Esophagus squamous epithelium (tissue), 5 donors: ENCODE measurements around the gene CELA3B. TPM values are rescaled to one million over a fixed set of nuclear protein-coding genes. Genes with fewer than 3 reads are reported as not detected.
A peak's percentile ranks its signal among the peaks of the same experiment; 100 is the strongest.

Experiments
- DNase-seq: peaks from one replicate; lab custom pipeline; 2025; lab: John Stamatoyannopoulos, UW
- H3K27ac ChIP-seq, 4 donors: fragments of 200-600 bp; sonication (generic); one replicate each; pipeline ENCODE4 v1.5.1; 2016 to 2019; ENCODE audit warnings: mild to moderate bottlenecking in 1 of 4
- H3K27me3 ChIP-seq, 4 donors: fragments of 200-600 bp; sonication (generic); 1 replicate in 3 of 4; 2 replicates in 1 of 4; pipeline versions ENCODE4 v1.5.1 to v1.6.0; 2017 to 2021; ENCODE audit warnings: antibody characterized with exemption in 1 of 4
- H3K36me3 ChIP-seq, 3 donors: fragments of 200-600 bp; sonication (generic); one replicate each; pipeline ENCODE4 v1.5.1; 2016 to 2019
- H3K4me1 ChIP-seq, 3 donors: fragments of 200-600 bp; sonication (generic); one replicate each; pipeline ENCODE4 v1.5.1; 2017 to 2019
- H3K4me3 ChIP-seq, 4 donors: fragments of 200-600 bp; sonication (generic); 1 replicate in 3 of 4; 2 replicates in 1 of 4; pipeline ENCODE4 v1.5.1; 2016 to 2019; ENCODE audit warnings: mild to moderate bottlenecking in 2 of 4, moderate library complexity in 1 of 4
- H3K9me3 ChIP-seq, 3 donors: fragments of 200-600 bp; sonication (generic); one replicate each; pipeline ENCODE4 v1.5.1; 2016 to 2019
- POLR2A ChIP-seq, 4 donors: fragments of 450-650 bp; IDR thresholded peaks; one replicate each; pipeline ENCODE4 v1.6.1; 2017; ENCODE audit warnings: antibody characterized with exemption in 4 of 4, mild to moderate bottlenecking in 4 of 4, moderate library complexity in 3 of 4
- WGBS, 2 donors: methylation state at CpG; one replicate each; pipeline ENCODE4 v1.1.5; 2018; 5-methylcytosine and 5-hydroxymethylcytosine counted together
- intact Hi-C: fragments of 100-400 bp; cut with DNase I; formaldehyde crosslinking; loops from one replicate; pipeline ENCODE4 v1.15.0; 2022
- total RNA-seq, 4 donors: library from RNA; depleted of rRNA; stranded (reverse); fragments of >200 nt; gene quantifications; one replicate each; pipeline ENCODE4 v1.1.0, GENCODE V29; 2016
- TF ChIP-seq, protein P1 (sequence below), 6 experiments: fragments of 450-650 bp in 4 of 6; fragments of 200-600 bp in 2 of 6; sonication (generic) in 2 of 6; IDR thresholded peaks; one replicate each; pipeline ENCODE4 v1.5.1; 2016 to 2019; ENCODE audit warnings: antibody characterized with exemption in 6 of 6, mild to moderate bottlenecking in 4 of 6, moderate library complexity in 4 of 6
- donor health status: DM: yes; HTN: yes; CAD: no.

The CELA3B gene
- total RNA-seq, 4 donors from 2014 or later: not detected

DNA sequence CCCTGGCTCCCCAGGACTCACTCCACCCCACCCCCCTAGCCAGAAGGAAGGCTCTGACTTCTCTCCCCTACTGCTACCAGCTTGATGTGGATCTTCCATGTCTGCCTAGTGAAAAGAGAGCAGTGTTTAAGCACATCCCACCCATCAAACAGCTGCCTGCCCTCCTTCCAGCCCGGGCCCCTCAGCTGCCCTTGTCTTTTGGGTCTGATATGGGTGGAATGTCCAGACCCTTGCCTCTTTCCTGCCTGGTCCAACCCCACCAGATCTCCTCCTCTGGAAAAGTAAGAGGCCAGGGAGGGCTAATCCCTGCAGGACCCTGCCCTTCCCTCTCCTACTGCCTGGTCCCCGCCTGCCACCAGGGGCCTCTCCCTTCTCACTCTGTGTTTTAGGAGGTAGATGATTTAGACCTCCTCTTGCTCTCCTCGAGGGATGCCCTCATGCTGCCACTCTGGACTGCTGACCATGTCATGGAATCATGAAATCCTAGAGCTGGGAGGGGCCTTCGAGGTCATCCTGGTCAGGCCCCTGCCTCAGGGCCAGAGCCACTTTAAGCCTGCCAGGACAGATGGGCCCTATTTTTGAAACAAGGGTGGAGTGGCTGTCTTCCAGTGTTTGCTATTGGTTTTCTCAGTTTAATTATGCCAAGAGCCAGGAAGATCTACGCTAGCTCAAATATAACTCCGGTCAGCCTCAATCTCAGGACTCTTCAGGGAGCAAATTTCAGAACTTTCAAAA is 23.9 kb upstream of the CELA3B start:
- no peak overlapping the region for H3K4me3 ChIP-seq

GRCh38 chr1:21955058-21955457 is 21.8 kb upstream of the CELA3B start:
- Histone ChIP-seq H3K4me3 (no peak overlapping the region), H3K27me3 (no peaks in the 10 kb centered on the region), H3K27ac (peak overlapping the region; percentile 60 to 82 (median 82)), H3K9me3 (no peaks in the 10 kb centered on the region), H3K36me3 (no peaks in the 10 kb centered on the region), H3K4me1 (peaks cover 23 to 39% (median 28%) of the 10 kb centered on the region in 3 donors)
- TF ChIP-seq, protein P1, sequence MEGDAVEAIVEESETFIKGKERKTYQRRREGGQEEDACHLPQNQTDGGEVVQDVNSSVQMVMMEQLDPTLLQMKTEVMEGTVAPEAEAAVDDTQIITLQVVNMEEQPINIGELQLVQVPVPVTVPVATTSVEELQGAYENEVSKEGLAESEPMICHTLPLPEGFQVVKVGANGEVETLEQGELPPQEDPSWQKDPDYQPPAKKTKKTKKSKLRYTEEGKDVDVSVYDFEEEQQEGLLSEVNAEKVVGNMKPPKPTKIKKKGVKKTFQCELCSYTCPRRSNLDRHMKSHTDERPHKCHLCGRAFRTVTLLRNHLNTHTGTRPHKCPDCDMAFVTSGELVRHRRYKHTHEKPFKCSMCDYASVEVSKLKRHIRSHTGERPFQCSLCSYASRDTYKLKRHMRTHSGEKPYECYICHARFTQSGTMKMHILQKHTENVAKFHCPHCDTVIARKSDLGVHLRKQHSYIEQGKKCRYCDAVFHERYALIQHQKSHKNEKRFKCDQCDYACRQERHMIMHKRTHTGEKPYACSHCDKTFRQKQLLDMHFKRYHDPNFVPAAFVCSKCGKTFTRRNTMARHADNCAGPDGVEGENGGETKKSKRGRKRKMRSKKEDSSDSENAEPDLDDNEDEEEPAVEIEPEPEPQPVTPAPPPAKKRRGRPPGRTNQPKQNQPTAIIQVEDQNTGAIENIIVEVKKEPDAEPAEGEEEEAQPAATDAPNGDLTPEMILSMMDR (IDR thresholded peaks at IDR 0.05): no peak
- no peak for TF ChIP-seq POLR2A (IDR thresholded peaks at IDR 0.05)
- intact Hi-C loops: no loop called here
- DNase-seq: no peak
- 83 to 94% methylated on average over 5 to 12 of the region's 16 CpGs for WGBS, 2 donors

More for the DNA sequence above, 23.9 kb upstream of the CELA3B start:
- no peaks in the 10 kb centered on the region for H3K9me3 ChIP-seq
- 75 to 80% methylated on average over 3 to 5 of the region's 6 CpGs for WGBS, 2 donors
- H3K36me3 ChIP-seq: no peaks in the 10 kb centered on the region
- H3K27ac ChIP-seq: peak overlapping the region in 2 of 4 donors; percentile 27 to 29
- TF ChIP-seq, protein P1 (IDR thresholded peaks at IDR 0.05): peak in 1 of 6 experiments; percentile 6
- TF ChIP-seq POLR2A (IDR thresholded peaks at IDR 0.05): no peak
- no peaks in the 10 kb centered on the region for H3K27me3 ChIP-seq
- peaks cover 23 to 30% (median 27%) of the 10 kb centered on the region in 3 donors for H3K4me1 ChIP-seq
- intact Hi-C loops: no loop called here
- DNase-seq: no peak

GRCh38 chr1:21955501-21956281 is 21.1 kb upstream of the CELA3B start:
- TF ChIP-seq, protein P1 (IDR thresholded peaks at IDR 0.05): no peak
- TF ChIP-seq POLR2A (IDR thresholded peaks at IDR 0.05): no peak
- H3K27ac ChIP-seq: peak overlapping the region; percentile 60 to 82 (median 82)
- no peaks in the 10 kb centered on the region for H3K27me3 ChIP-seq
- H3K4me1 ChIP-seq: peaks cover 23 to 39% (median 28%) of the 10 kb centered on the region in 3 donors
- 39 to 42% methylated on average over 3 to 8 of the region's 9 CpGs for WGBS, 2 donors
- intact Hi-C loops: no loop called here
- H3K36me3 ChIP-seq: no peaks in the 10 kb centered on the region
- H3K4me3 ChIP-seq: no peak overlapping the region
- H3K9me3 ChIP-seq: no peaks in the 10 kb centered on the region
- DNase-seq: no peak

- no peak for TF ChIP-seq POLR2A (IDR thresholded peaks at IDR 0.05)
- TF ChIP-seq, protein P1 (IDR thresholded peaks at IDR 0.05): peak in 1 of 6 experiments; percentile 15
- no peak overlapping the region for H3K4me3 ChIP-seq
- DNase-seq: no peak
- H3K9me3 ChIP-seq: no peaks in the 10 kb centered on the region
- H3K27me3 ChIP-seq: no peaks in the 10 kb centered on the region
- H3K4me1 ChIP-seq: peaks cover 23 to 40% (median 28%) of the 10 kb centered on the region in 3 donors
- peak overlapping the region; percentile 60 to 82 (median 82) for H3K27ac ChIP-seq
- H3K36me3 ChIP-seq: no peaks in the 10 kb centered on the region
- 16 to 35% methylated on average over 8 to 12 of the region's 18 CpGs for WGBS, 2 donors
- intact Hi-C loops: no loop called here
Measured at GRCh38 chr1:21956720-21957552, 19.9 kb upstream of the CELA3B start.
